Activated CD4-positive, alpha-beta memory T cell treated with anti-CD3 and anti-CD28 coated beads, Interleukin-2, amount 10 ng/mL, durations not matched to agents 7 days and 5 days (primary cell): ENCODE results near the gene RTN4IP1. TPM values are rescaled to one million over a fixed set of nuclear protein-coding genes. Genes with fewer than 3 reads are reported as not detected.

Source experiments
- CTCF ChIA-PET: fragments of 350-600 bp; sonication (Branson Sonifier 250); formaldehyde crosslinking; loops from one replicate; lab custom pipeline; 2021; ENCODE audit warnings: antibody characterized with exemption, inconsistent platforms; lab: Charles Lee
- POLR2A ChIA-PET: fragments of 350-600 bp; sonication (Branson Sonifier 250); formaldehyde crosslinking; loops from one replicate; lab custom pipeline; 2021; ENCODE audit warnings: antibody characterized with exemption; lab: Charles Lee
- DNase-seq: peaks from one replicate; pipeline ENCODE4 v3.0.0-alpha.2; 2020
- H3K27ac Mint-ChIP-seq: one replicate; pipeline ENCODE4 v1.8.0; 2021; ENCODE audit warnings: mild to moderate bottlenecking, mixed read lengths
- H3K27me3 Mint-ChIP-seq: one replicate; pipeline ENCODE4 v1.8.0; 2021; ENCODE audit warnings: mixed read lengths
- H3K36me3 Mint-ChIP-seq: one replicate; pipeline ENCODE4 v1.8.0; 2021; ENCODE audit warnings: low read depth, mixed read lengths
- H3K4me1 Mint-ChIP-seq: one replicate; pipeline ENCODE4 v1.8.0; 2021; ENCODE audit warnings: mixed read lengths
- H3K4me3 Mint-ChIP-seq: one replicate; pipeline ENCODE4 v1.8.0; 2021; ENCODE audit warnings: mild to moderate bottlenecking, mixed read lengths
- H3K9me3 Mint-ChIP-seq: one replicate; pipeline ENCODE4 v1.8.0; 2021; ENCODE audit warnings: mixed read lengths
- total RNA-seq, 2 experiments: library from RNA; stranded (reverse); gene quantifications; one replicate each; pipeline ENCODE4 v1.2.3, GENCODE V29; 2021

RTN4IP1 gene
- total RNA-seq, 2 experiments from 2014 or later: 5.8 to 7.7 TPM

DNA sequence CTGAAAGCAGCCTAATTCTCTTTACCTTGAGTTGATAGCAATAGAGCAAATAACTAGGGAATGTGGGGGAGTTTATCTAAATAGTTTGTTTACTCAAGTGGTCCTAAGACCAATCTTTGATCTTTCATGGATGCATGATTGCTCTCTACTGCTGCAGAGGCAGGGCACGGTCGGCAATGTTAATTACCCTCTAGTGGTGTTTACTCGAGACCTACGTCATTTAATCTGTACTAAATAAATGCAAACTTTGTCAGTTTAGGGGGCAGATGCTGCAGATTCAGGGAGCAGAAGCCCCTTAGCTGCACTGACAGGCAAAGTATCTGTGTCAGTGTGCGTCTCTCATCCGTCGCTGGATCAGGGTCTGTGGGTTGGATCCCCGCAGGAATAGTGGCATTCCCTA lies 6.9 kb downstream of the RTN4IP1 start:
- Mint-ChIP-seq H3K4me1 (peaks cover 20% of the 10 kb centered on the region), H3K9me3 (peaks cover 6% of the 10 kb centered on the region), H3K27ac (no peak overlapping the region), H3K4me3 (no peak overlapping the region), H3K27me3 (no peaks in the 10 kb centered on the region), H3K36me3 (peaks cover 27% of the 10 kb centered on the region)
- ChIA-PET POLR2A (interaction anchor here (0.6 to 1.3 kb wide), 3 partner anchors 8 to 192 kb away, joined by 3 to 5 read pairs (median 3); no protein-coding TSS in a partner anchor), CTCF (interaction anchor here (1.0 to 1.3 kb wide), 3 partner anchors 8 to 13 kb away, joined by 3 read pairs; no protein-coding TSS in a partner anchor)
- no peak for DNase-seq

DNA sequence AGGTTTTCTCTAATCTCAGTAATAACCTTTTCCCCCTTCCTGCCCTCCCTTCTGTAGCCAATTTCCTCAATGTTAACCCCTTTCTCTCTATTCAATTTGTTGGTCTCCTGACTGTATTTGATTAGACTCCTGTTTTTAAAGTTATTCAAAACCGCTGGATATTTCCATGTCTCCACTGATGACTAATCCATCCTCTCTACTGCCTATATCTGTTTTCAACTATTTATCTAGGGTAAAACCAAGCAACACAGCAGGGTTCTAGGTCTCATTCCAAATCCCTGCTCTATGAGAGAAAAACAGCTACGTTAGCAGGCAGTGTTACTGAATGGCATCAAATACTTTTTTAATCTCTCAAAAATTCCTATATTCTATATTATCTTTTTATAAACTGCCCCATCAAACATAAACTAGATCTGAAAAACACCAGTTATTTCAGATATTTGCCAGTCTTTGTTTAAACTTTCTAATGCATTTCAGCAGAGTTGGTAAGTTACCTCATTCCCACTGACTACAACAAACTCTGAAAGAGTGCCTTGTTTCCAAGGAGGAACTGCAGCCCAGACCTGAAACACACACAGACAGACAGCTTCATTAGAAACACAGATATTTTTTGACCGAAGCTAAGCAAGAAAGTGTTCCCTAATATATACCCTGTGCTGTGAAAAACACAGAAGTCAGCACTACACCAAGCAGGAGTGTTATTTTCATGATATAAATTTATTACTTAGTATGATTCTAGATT lies 8.2 kb downstream of the RTN4IP1 start:
- POLR2A ChIA-PET: interaction anchor here (1.3 kb wide), 1 partner anchor 9 kb away, joined by 5 read pairs; no protein-coding TSS in a partner anchor
- CTCF ChIA-PET: interaction anchor here (0.8 to 1.0 kb wide), 3 partner anchors 9 to 13 kb away, joined by 3 read pairs; no protein-coding TSS in a partner anchor
- no peaks in the 10 kb centered on the region for H3K27me3 Mint-ChIP-seq
- H3K27ac Mint-ChIP-seq: no peak overlapping the region
- DNase-seq: no peak
- H3K4me1 Mint-ChIP-seq: peaks cover 19% of the 10 kb centered on the region
- peaks cover 6% of the 10 kb centered on the region for H3K9me3 Mint-ChIP-seq
- H3K36me3 Mint-ChIP-seq: peaks cover 33% of the 10 kb centered on the region
- no peak overlapping the region for H3K4me3 Mint-ChIP-seq

DNA sequence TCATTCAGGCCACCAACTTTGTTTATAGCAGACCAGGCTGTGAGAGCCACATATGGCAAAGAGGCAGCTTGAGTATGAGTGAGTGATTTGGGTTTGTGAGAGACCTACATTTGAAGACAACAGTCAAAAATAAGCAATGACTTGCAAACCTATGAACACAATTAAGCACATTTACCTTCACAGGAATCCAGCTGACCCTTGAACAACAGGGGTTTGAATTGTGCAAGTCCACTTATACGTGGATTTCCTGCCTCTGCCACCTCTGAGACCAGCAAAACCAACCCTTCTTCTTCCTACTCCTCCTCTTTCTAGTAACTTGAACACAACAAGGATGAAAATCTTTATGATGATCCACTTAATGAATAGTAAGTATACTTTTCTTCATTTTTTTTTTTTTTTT lies 10.1 kb downstream of the RTN4IP1 start:
- H3K27me3 Mint-ChIP-seq: no peaks in the 10 kb centered on the region
- H3K4me1 Mint-ChIP-seq: peaks cover 24% of the 10 kb centered on the region
- H3K36me3 Mint-ChIP-seq: peaks cover 35% of the 10 kb centered on the region
- ChIA-PET CTCF (interaction anchor here (0.7 to 1.0 kb wide), 2 partner anchors 9 to 18 kb away, joined by 3 to 8 read pairs; no protein-coding TSS in a partner anchor), POLR2A (no interaction called here)
- H3K9me3 Mint-ChIP-seq: peaks cover 6% of the 10 kb centered on the region
- H3K4me3 Mint-ChIP-seq: no peak overlapping the region
- no peak overlapping the region for H3K27ac Mint-ChIP-seq
- no peak for DNase-seq

DNA sequence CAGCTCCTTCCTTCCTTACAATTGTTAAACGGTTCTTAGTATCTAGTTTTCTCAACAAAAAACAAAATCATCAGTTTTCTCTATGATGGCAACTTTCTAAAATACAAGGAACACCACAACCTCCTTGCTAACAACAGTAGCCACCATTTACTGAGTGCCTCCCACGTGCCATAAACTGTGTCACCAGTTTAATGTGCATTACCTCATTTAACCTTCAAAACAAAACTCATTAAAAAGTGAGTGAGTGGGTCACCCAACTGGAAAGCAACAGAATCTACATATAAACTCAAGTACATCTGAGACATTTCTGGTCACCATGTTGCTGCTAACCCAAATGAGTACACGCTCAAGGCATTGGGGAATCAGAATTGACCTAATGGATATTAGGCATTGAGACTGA lies 11.0 kb downstream of the RTN4IP1 start:
- Mint-ChIP-seq H3K27ac (no peak overlapping the region), H3K9me3 (peaks cover 6% of the 10 kb centered on the region), H3K4me3 (no peak overlapping the region), H3K4me1 (peaks cover 33% of the 10 kb centered on the region), H3K27me3 (no peaks in the 10 kb centered on the region), H3K36me3 (peaks cover 38% of the 10 kb centered on the region)
- no peak for DNase-seq
- CTCF ChIA-PET: interaction anchor here (0.7 to 1.5 kb wide), 3 partner anchors 8 to 31 kb away, joined by 3 to 8 read pairs (median 4); no protein-coding TSS in a partner anchor
- POLR2A ChIA-PET: interaction anchor here (1.2 to 2.2 kb wide), 2 partner anchors 10 to 12 kb away, joined by 6 to 10 read pairs; partner anchors contain the start of genes QRSL1 and RTN4IP1

GRCh38 chr6:106617857-106618256 lies 11.4 kb downstream of the RTN4IP1 start:
- CTCF ChIA-PET: interaction anchor here (0.7 to 1.5 kb wide), 2 partner anchors 10 to 32 kb away, joined by 3 to 4 read pairs; no protein-coding TSS in a partner anchor
- DNase-seq: no peak
- peaks cover 37% of the 10 kb centered on the region for H3K36me3 Mint-ChIP-seq
- no peak overlapping the region for H3K4me3 Mint-ChIP-seq
- no peak overlapping the region for H3K27ac Mint-ChIP-seq
- no peaks in the 10 kb centered on the region for H3K27me3 Mint-ChIP-seq
- H3K4me1 Mint-ChIP-seq: peaks cover 38% of the 10 kb centered on the region
- peaks cover 3% of the 10 kb centered on the region for H3K9me3 Mint-ChIP-seq
- POLR2A ChIA-PET: interaction anchor here (1.2 to 2.2 kb wide), 2 partner anchors 10 to 12 kb away, joined by 6 to 10 read pairs; partner anchors contain the start of genes QRSL1 and RTN4IP1

DNA sequence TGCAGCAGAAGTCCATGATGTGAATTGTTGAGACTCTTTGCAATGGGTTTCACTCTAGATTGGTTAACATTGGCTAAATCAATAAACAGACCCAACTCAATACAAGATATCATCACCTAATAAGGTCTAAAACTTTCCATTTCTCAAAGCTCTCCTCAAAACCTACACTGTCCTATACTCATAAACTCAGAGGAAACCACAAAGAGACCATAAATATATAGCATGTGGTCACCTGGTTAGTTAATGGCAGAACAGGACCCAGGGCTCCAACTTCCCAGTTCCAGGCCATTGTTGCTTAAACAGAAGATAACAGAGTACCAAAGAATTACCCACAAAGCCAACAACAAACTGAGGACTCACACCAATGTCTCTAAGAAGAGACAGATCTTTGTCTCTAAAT lies 12.0 kb downstream of the RTN4IP1 start:
- no peaks in the 10 kb centered on the region for H3K27me3 Mint-ChIP-seq
- no peaks in the 10 kb centered on the region for H3K9me3 Mint-ChIP-seq
- H3K4me3 Mint-ChIP-seq: no peak overlapping the region
- POLR2A ChIA-PET: interaction anchor here (1.2 to 2.2 kb wide), 2 partner anchors 11 to 13 kb away, joined by 6 to 10 read pairs; partner anchors contain the start of genes QRSL1 and RTN4IP1
- peaks cover 35% of the 10 kb centered on the region for H3K36me3 Mint-ChIP-seq
- CTCF ChIA-PET: interaction anchor here (1.5 kb wide), 1 partner anchor 9 kb away, joined by 4 read pairs; no protein-coding TSS in a partner anchor
- peaks cover 43% of the 10 kb centered on the region for H3K4me1 Mint-ChIP-seq
- no peak overlapping the region for H3K27ac Mint-ChIP-seq
- no peak for DNase-seq

DNA sequence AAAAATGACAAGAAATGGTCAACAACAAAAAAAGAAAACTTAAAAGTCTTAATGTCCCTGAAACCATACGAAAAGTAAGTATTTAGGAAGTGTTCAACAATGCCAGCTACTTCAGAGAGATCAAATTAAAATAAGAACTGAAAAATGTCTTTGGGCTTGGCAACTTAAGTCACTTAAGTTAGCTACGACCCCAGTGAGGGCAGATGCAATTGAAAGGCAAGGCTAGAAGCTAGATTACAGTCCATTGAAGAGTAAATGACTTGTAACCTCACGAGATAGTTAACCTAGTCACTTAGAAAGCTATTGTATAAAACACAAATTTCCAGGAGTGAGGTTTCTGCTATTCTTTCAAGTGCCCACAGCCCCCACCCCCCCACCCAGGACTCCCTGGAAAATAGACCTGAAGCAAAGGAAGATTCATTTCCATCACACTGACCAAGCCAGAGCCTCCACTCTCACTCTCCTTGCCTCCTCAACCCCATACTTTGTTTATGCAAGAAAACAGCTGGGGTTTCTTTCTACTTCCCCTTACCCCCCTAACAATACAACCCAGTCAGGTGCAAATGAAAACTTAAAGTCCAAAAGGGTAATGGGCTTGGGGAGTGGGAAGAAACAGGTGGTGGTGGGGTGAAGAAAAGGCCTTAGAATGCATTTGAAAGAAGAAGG lies 14.6 kb downstream of the RTN4IP1 start:
- H3K27ac Mint-ChIP-seq: peak overlapping the region; percentile 42
- POLR2A ChIA-PET: interaction anchor here (0.5 to 2.9 kb wide), 9 partner anchors 8 to 102 kb away, joined by 3 to 29 read pairs (median 5); partner anchors contain the start of genes QRSL1 and RTN4IP1

DNA sequence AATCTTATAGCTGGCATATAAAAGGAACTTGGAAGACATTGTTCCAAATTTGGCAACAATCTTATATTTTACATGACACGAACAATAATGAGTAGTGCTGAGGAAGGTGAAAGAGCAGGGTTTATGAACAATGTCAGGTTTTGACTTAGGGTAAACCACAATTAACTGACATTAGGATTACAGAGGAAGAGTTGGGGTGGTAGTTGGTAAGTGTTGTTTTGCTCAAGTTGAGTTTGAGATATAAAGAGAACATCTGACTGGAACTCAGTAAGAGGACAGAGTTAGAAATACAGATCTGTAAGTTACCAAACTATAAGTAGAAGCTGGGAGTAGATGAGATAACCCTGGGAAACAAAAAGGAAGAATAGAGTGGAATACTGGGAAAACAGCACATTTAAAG lies 15.1 kb downstream of the RTN4IP1 start:
- ChIA-PET POLR2A (interaction anchor here (0.9 to 2.9 kb wide), 8 partner anchors 8 to 102 kb away, joined by 3 to 29 read pairs (median 6); partner anchors contain the start of genes QRSL1 and RTN4IP1), CTCF (interaction anchor here (0.6 to 1.9 kb wide), 10 partner anchors 9 to 384 kb away, joined by 3 to 9 read pairs (median 4); partner anchors contain the start of genes QRSL1 and RTN4IP1)
- Mint-ChIP-seq H3K36me3 (peaks cover 32% of the 10 kb centered on the region), H3K4me3 (no peak overlapping the region), H3K27me3 (no peaks in the 10 kb centered on the region), H3K27ac (peak overlapping the region; percentile 42), H3K9me3 (no peaks in the 10 kb centered on the region), H3K4me1 (peaks cover 42% of the 10 kb centered on the region)
- DNase-seq: no peak

More for the DNA sequence above, 14.6 kb downstream of the RTN4IP1 start:
- Mint-ChIP-seq H3K4me1 (peaks cover 44% of the 10 kb centered on the region), H3K36me3 (peaks cover 34% of the 10 kb centered on the region), H3K4me3 (no peak overlapping the region), H3K27me3 (no peaks in the 10 kb centered on the region), H3K9me3 (no peaks in the 10 kb centered on the region)
- DNase-seq: no peak
- CTCF ChIA-PET: interaction anchor here (0.6 to 1.9 kb wide), 10 partner anchors 8 to 383 kb away, joined by 3 to 9 read pairs (median 4); partner anchors contain the start of genes QRSL1 and RTN4IP1

GRCh38 chr6:106613590-106613989 lies 15.7 kb downstream of the RTN4IP1 start:
- no peaks in the 10 kb centered on the region for H3K27me3 Mint-ChIP-seq
- H3K27ac Mint-ChIP-seq: peak overlapping the region; percentile 42
- H3K36me3 Mint-ChIP-seq: peaks cover 27% of the 10 kb centered on the region
- H3K4me1 Mint-ChIP-seq: peaks cover 40% of the 10 kb centered on the region
- H3K4me3 Mint-ChIP-seq: no peak overlapping the region
- ChIA-PET CTCF (interaction anchor here (0.8 to 1.9 kb wide), 6 partner anchors 13 to 384 kb away, joined by 3 to 6 read pairs (median 4); partner anchors contain the start of gene CRYBG1), POLR2A (interaction anchor here (0.7 to 2.9 kb wide), 6 partner anchors 15 to 97 kb away, joined by 3 to 29 read pairs (median 8); partner anchors contain the start of genes QRSL1 and RTN4IP1)
- DNase-seq: no peak
- no peaks in the 10 kb centered on the region for H3K9me3 Mint-ChIP-seq

GRCh38 chr6:106612671-106613416 lies 16.5 kb downstream of the RTN4IP1 start:
- ChIA-PET CTCF (interaction anchor here (0.8 to 3.5 kb wide), 7 partner anchors 14 to 385 kb away, joined by 3 to 26 read pairs (median 4); partner anchors contain the start of gene CRYBG1), POLR2A (interaction anchor here (0.7 to 2.9 kb wide), 5 partner anchors 16 to 100 kb away, joined by 3 to 29 read pairs (median 12); partner anchors contain the start of genes QRSL1 and RTN4IP1)
- Mint-ChIP-seq H3K9me3 (no peaks in the 10 kb centered on the region), H3K36me3 (peaks cover 22% of the 10 kb centered on the region), H3K27ac (peak overlapping the region; percentile 42), H3K4me3 (no peak overlapping the region), H3K4me1 (peaks cover 39% of the 10 kb centered on the region), H3K27me3 (no peaks in the 10 kb centered on the region)
- DNase-seq: no peak

GRCh38 chr6:106611030-106611429 lies 18.3 kb downstream of the RTN4IP1 start:
- H3K27ac Mint-ChIP-seq: no peak overlapping the region
- no peak overlapping the region for H3K4me3 Mint-ChIP-seq
- no peak for DNase-seq
- ChIA-PET POLR2A (interaction anchor here (0.9 to 1.3 kb wide), 2 partner anchors 12 to 19 kb away, joined by 3 to 4 read pairs; no protein-coding TSS in a partner anchor), CTCF (interaction anchor here (0.9 to 3.5 kb wide), 8 partner anchors 15 to 386 kb away, joined by 3 to 26 read pairs (median 4); partner anchors contain the start of genes QRSL1 and RTN4IP1)
- peaks cover 34% of the 10 kb centered on the region for H3K4me1 Mint-ChIP-seq
- no peaks in the 10 kb centered on the region for H3K27me3 Mint-ChIP-seq
- H3K9me3 Mint-ChIP-seq: no peaks in the 10 kb centered on the region
- H3K36me3 Mint-ChIP-seq: peaks cover 15% of the 10 kb centered on the region
